Measurements from ENCODE around the gene RPL5.

DNA sequence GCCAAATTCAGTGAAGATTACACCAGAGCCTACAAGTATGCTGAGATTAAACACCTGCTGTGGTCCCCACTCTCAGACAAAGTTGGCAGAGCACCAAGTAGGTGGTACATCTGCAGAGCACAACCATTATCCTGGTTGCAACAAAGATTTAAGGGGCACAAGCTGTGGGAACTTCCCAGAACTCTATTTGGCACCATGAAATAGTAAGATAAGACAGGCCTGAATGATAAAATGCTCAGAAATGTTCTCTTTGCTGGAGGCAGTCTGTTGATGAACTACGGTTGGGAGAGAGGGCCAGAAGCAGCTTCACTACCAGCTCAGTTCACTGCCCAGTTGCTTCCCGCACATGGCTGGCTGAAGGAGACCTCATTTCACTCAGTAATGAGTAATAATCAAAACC lies 19.9 kb downstream of the RPL5 start:
- TF ChIP-seq CTCF (IDR thresholded peaks at IDR 0.05 in 4 of 5, conservative IDR thresholded peaks at IDR 0.05 in 1 of 5): no peak
- no peak for TF ChIP-seq POLR2A (IDR thresholded peaks at IDR 0.05)

All from gastrocnemius medialis (tissue), 4 donors.